Activated CD4-positive, alpha-beta T cell treated with anti-CD3 and anti-CD28 coated beads, Interleukin-2, Interleukin-4, amounts not matched to agents 100 ng/mL and 50 ng/mL, durations not matched to agents 16 hours and 8 hours (primary cell): ENCODE data around the gene SPAG4.

Source experiments
- DNase-seq: peaks from one replicate; pipeline ENCODE4 v3.0.0-alpha.2; 2020; ENCODE audit warnings: low spot score

The SPAG4 gene

GRCh38 chr20:35598899-35599775, 16.5 kb upstream of the SPAG4 start:
- no peak for DNase-seq

- no peak for DNase-seq
Measured at GRCh38 chr20:35599776-35600120, 15.9 kb upstream of the SPAG4 start.

- DNase-seq: no peak
Measured at GRCh38 chr20:35600176-35600992, 15.2 kb upstream of the SPAG4 start.

- peak; percentile 77 for DNase-seq
Measured at GRCh38 chr20:35600993-35601973, 14.3 kb upstream of the SPAG4 start.

GRCh38 chr20:35601990-35602389, 13.6 kb upstream of the SPAG4 start:
- DNase-seq: no peak

GRCh38 chr20:35602851-35603495, 12.7 kb upstream of the SPAG4 start:
- DNase-seq: no peak

GRCh38 chr20:35603695-35604448, 11.8 kb upstream of the SPAG4 start:
- DNase-seq: no peak

- DNase-seq: no peak
Measured at GRCh38 chr20:35604449-35604747, 11.2 kb upstream of the SPAG4 start.

GRCh38 chr20:35606127-35606526, 9.5 kb upstream of the SPAG4 start:
- no peak for DNase-seq

GRCh38 chr20:35607003-35607735, 8.5 kb upstream of the SPAG4 start:
- DNase-seq: no peak

- DNase-seq: no peak
Measured at GRCh38 chr20:35610833-35611427, 4.7 kb upstream of the SPAG4 start.

- DNase-seq: no peak
Measured at GRCh38 chr20:35611482-35611881, 4.1 kb upstream of the SPAG4 start.

GRCh38 chr20:35616465-35617396, 1.1 kb downstream of the SPAG4 start:
- peak; percentile 44 for DNase-seq

- DNase-seq: peak; percentile 53
Measured at GRCh38 chr20:35617397-35618262, 2.0 kb downstream of the SPAG4 start.

- DNase-seq: peak; percentile 27
Measured at GRCh38 chr20:35618263-35619131, 2.9 kb downstream of the SPAG4 start.

- DNase-seq: peak; percentile 91
Measured at GRCh38 chr20:35619196-35620095, 3.8 kb downstream of the SPAG4 start.
